GM23338 (cell line): Measurements from ENCODE around the gene KLC1. TPM values are rescaled to one million over a fixed set of nuclear protein-coding genes. Genes with fewer than 3 reads are reported as not detected.

ENCODE experiments used
- ATAC-seq: fragments of 200-7000 bp; cut with Tn5 transposase; 3 replicates; pipeline ENCODE4 v1.9.1; 2020
- DNase-seq: peaks from one replicate; pipeline ENCODE4 v3.0.0-alpha.2; 2015; ENCODE audit warnings: low spot score
- H2AFZ ChIP-seq: fragments of 200-600 bp; sonication (generic); 2 replicates; pipeline ENCODE4 v1.8.0; 2016; ENCODE audit warnings: antibody characterized with exemption, mild to moderate bottlenecking, moderate library complexity
- H3F3A ChIP-seq: fragments of 200-600 bp; sonication (generic); replicated peaks from 2 replicates; pipeline ENCODE4 v1.8.0; 2017; ENCODE audit warnings: antibody characterized with exemption, mixed run types, low read depth
- H3K27ac ChIP-seq: fragments of 200-600 bp; sonication (generic); 2 replicates; pipeline ENCODE4 v1.6.1; 2016; ENCODE audit warnings: low read depth
- H3K27me3 ChIP-seq: fragments of 200-600 bp; sonication (generic); 2 replicates; pipeline ENCODE4 v1.8.0; 2016; ENCODE audit warnings: mild to moderate bottlenecking, mixed run types, moderate library complexity; ENCODE audit not compliant: insufficient read depth
- H3K36me3 ChIP-seq: fragments of 200-600 bp; sonication (generic); 2 replicates; pipeline ENCODE4 v1.8.0; 2016; ENCODE audit warnings: mild to moderate bottlenecking; ENCODE audit not compliant: insufficient read depth
- H3K4me1 ChIP-seq: fragments of 200-600 bp; sonication (generic); 2 replicates; pipeline ENCODE4 v1.8.0; 2016; ENCODE audit warnings: mild to moderate bottlenecking, moderate library complexity; ENCODE audit not compliant: insufficient read depth
- H3K4me2 ChIP-seq: fragments of 200-600 bp; sonication (generic); 2 replicates; pipeline ENCODE4 v1.7.1; 2017; ENCODE audit warnings: mixed run types
- H3K4me3 ChIP-seq: fragments of 200-600 bp; sonication (generic); 2 replicates; pipeline ENCODE4 v1.6.1; 2016; ENCODE audit warnings: mixed run types
- H3K79me2 ChIP-seq: fragments of 200-600 bp; sonication (generic); replicated peaks from 2 replicates; pipeline ENCODE4 v1.8.0; 2017; ENCODE audit warnings: mild to moderate bottlenecking; ENCODE audit not compliant: insufficient read depth
- H3K9me2 ChIP-seq: fragments of 200-600 bp; sonication (generic); 2 replicates; pipeline ENCODE4 v1.8.0; 2017; ENCODE audit not compliant: insufficient read depth
- H4K20me1 ChIP-seq: fragments of 200-600 bp; sonication (generic); replicated peaks from 2 replicates; pipeline ENCODE4 v1.8.0; 2017; ENCODE audit warnings: mild to moderate bottlenecking; ENCODE audit not compliant: insufficient read depth
- H3K27ac Mint-ChIP-seq: 2 replicates; pipeline ENCODE4 v1.8.0; 2020; ENCODE audit warnings: inconsistent platforms, mild to moderate bottlenecking, moderate library complexity, mixed read lengths
- H3K27me3 Mint-ChIP-seq: 3 replicates; pipeline ENCODE4 v1.8.0; 2022; ENCODE audit warnings: low read depth, mild to moderate bottlenecking, moderate library complexity, mixed read lengths, inconsistent platforms; ENCODE audit not compliant: insufficient read depth, poor library complexity
- H3K36me3 Mint-ChIP-seq: 3 replicates; pipeline ENCODE4 v1.8.0; 2021; ENCODE audit warnings: low read depth, mild to moderate bottlenecking, inconsistent platforms, moderate library complexity, mixed read lengths
- H3K4me1 Mint-ChIP-seq: 3 replicates; pipeline ENCODE4 v1.8.0; 2020; ENCODE audit warnings: mild to moderate bottlenecking, inconsistent platforms, mixed read lengths
- H3K4me3 Mint-ChIP-seq: 3 replicates; pipeline ENCODE4 v1.8.0; 2021; ENCODE audit warnings: moderate library complexity, mild to moderate bottlenecking, inconsistent platforms, mixed read lengths
- H3K9me3 Mint-ChIP-seq: 3 replicates; pipeline ENCODE4 v1.8.0; 2020; ENCODE audit warnings: moderate library complexity, mild to moderate bottlenecking, inconsistent platforms, mixed read lengths
- CREB1 ChIP-seq: fragments of 250-450 bp; sonication (Bioruptor Pico); IDR thresholded peaks from 2 replicates; pipeline ENCODE4 v1.5.0; 2020; ENCODE audit warnings: low read depth, mild to moderate bottlenecking, moderate library complexity
- EZH2 ChIP-seq: fragments of 200-600 bp; sonication (generic); IDR thresholded peaks from one replicate; pipeline ENCODE4 v1.8.0; 2017; ENCODE audit warnings: antibody characterized with exemption, mild to moderate bottlenecking, low read depth; ENCODE audit not compliant: unreplicated experiment
- EZH2phosphoT487 ChIP-seq: fragments of 200-600 bp; sonication (generic); IDR thresholded peaks from one replicate; pipeline ENCODE4 v1.8.1; 2018; ENCODE audit warnings: antibody characterized with exemption; ENCODE audit not compliant: unreplicated experiment
- JUNB ChIP-seq: IDR thresholded peaks from one replicate; pipeline ENCODE4 v1.6.1; 2016; ENCODE audit warnings: antibody characterized with exemption; ENCODE audit not compliant: unreplicated experiment
- NANOG ChIP-seq: IDR thresholded peaks from 2 replicates; pipeline ENCODE4 v1.6.1; 2016; ENCODE audit warnings: antibody characterized with exemption, borderline replicate concordance
- POLR2AphosphoS5 ChIP-seq: IDR thresholded peaks from 2 replicates; pipeline ENCODE4 v1.6.1; 2016; ENCODE audit warnings: antibody characterized with exemption, low read depth
- STAT1 ChIP-seq: IDR thresholded peaks from one replicate; pipeline ENCODE4 v1.6.1; 2016; ENCODE audit warnings: antibody characterized with exemption; ENCODE audit not compliant: unreplicated experiment
- ZNF114 ChIP-seq: fragments of 250-450 bp; sonication (Bioruptor Pico); IDR thresholded peaks from 2 replicates; pipeline ENCODE4 v1.5.0; 2020; ENCODE audit warnings: mild to moderate bottlenecking, moderate library complexity
- ZNF331 ChIP-seq: fragments of 250-450 bp; sonication (Bioruptor Pico); IDR thresholded peaks from 2 replicates; pipeline ENCODE4 v1.5.0; 2020; ENCODE audit warnings: low read depth, mild to moderate bottlenecking, moderate library complexity
- polyA plus RNA-seq: library from polyadenylated mRNA; unstranded; fragments of >200 nt; fragmentation: Nextera tagmentation; extraction: Ambion mirVana; gene quantifications from 2 replicates; pipeline ENCODE4 v1.2.1, GENCODE V29; 2016
- total RNA-seq: library from RNA; depleted of rRNA; stranded (reverse); fragments of >200 nt; shearing (Covaris generic); gene quantifications from 2 replicates; pipeline ENCODE4 v1.2.3, GENCODE V29; 2014
- TF ChIP-seq, protein P1 (sequence below), 2 experiments: fragments of 200-600 bp in 1 of 2; sonication (generic) in 1 of 2; conservative IDR thresholded peaks; 2 replicates each; pipeline versions ENCODE4 v1.5.1 to v1.6.1; 2016 to 2017; ENCODE audit warnings: antibody characterized with exemption in 2 of 2, low read depth in 2 of 2, mild to moderate bottlenecking in 2 of 2, moderate library complexity in 1 of 2
- TF ChIP-seq, protein P2 (sequence below): IDR thresholded peaks from 2 replicates; pipeline ENCODE4 v1.6.1; 2016; ENCODE audit warnings: antibody characterized with exemption
- TF ChIP-seq, protein P3 (sequence below): IDR thresholded peaks from one replicate; pipeline ENCODE4 v1.6.1; 2018; ENCODE audit warnings: antibody characterized with exemption; ENCODE audit not compliant: unreplicated experiment
- TF ChIP-seq, protein P4 (sequence below): fragments of 250-450 bp; sonication (Bioruptor Pico); IDR thresholded peaks from 2 replicates; pipeline ENCODE4 v1.5.0; 2020; ENCODE audit warnings: mild to moderate bottlenecking, moderate library complexity

Gene KLC1
- total and polyA plus RNA-seq, 2 experiments from 2014 or later, result 165 to 308 TPM

DNA sequence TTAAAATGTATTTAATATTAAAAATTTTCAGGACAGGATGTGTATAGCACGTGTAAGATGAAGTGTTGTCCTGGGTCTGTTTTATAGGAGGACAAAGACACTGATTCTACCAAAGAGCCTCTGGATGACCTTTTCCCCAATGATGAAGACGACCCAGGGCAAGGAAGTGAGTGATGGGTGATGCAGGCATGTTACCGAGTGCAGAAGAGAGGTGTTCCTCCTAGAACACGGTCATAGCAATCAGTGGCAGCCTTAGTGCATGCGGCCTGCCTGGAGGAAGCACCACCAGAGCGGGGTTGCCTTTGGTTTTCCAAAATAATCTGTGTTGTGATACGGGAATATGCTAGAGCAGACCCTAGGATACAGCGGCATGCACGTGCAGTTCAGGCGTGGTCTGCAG is 33.0 kb downstream of the KLC1 start:
- TF ChIP-seq POLR2AphosphoS5 (no peak), CREB1 (no peak), ZNF331 (CRISPR knock-in tag) (no peak), JUNB (no peak), EZH2phosphoT487 (no peak), ZNF114 (CRISPR knock-in tag) (no peak), STAT1 (no peak), EZH2 (no peak), NANOG (no peak)
- TF ChIP-seq, protein P1, sequence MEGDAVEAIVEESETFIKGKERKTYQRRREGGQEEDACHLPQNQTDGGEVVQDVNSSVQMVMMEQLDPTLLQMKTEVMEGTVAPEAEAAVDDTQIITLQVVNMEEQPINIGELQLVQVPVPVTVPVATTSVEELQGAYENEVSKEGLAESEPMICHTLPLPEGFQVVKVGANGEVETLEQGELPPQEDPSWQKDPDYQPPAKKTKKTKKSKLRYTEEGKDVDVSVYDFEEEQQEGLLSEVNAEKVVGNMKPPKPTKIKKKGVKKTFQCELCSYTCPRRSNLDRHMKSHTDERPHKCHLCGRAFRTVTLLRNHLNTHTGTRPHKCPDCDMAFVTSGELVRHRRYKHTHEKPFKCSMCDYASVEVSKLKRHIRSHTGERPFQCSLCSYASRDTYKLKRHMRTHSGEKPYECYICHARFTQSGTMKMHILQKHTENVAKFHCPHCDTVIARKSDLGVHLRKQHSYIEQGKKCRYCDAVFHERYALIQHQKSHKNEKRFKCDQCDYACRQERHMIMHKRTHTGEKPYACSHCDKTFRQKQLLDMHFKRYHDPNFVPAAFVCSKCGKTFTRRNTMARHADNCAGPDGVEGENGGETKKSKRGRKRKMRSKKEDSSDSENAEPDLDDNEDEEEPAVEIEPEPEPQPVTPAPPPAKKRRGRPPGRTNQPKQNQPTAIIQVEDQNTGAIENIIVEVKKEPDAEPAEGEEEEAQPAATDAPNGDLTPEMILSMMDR (conservative IDR thresholded peaks at IDR 0.05; ENCODE audit: low read depth in 2 of 2), result no peak
- TF ChIP-seq, protein P2, sequence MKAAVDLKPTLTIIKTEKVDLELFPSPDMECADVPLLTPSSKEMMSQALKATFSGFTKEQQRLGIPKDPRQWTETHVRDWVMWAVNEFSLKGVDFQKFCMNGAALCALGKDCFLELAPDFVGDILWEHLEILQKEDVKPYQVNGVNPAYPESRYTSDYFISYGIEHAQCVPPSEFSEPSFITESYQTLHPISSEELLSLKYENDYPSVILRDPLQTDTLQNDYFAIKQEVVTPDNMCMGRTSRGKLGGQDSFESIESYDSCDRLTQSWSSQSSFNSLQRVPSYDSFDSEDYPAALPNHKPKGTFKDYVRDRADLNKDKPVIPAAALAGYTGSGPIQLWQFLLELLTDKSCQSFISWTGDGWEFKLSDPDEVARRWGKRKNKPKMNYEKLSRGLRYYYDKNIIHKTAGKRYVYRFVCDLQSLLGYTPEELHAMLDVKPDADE, result no peak
- TF ChIP-seq, protein P3, sequence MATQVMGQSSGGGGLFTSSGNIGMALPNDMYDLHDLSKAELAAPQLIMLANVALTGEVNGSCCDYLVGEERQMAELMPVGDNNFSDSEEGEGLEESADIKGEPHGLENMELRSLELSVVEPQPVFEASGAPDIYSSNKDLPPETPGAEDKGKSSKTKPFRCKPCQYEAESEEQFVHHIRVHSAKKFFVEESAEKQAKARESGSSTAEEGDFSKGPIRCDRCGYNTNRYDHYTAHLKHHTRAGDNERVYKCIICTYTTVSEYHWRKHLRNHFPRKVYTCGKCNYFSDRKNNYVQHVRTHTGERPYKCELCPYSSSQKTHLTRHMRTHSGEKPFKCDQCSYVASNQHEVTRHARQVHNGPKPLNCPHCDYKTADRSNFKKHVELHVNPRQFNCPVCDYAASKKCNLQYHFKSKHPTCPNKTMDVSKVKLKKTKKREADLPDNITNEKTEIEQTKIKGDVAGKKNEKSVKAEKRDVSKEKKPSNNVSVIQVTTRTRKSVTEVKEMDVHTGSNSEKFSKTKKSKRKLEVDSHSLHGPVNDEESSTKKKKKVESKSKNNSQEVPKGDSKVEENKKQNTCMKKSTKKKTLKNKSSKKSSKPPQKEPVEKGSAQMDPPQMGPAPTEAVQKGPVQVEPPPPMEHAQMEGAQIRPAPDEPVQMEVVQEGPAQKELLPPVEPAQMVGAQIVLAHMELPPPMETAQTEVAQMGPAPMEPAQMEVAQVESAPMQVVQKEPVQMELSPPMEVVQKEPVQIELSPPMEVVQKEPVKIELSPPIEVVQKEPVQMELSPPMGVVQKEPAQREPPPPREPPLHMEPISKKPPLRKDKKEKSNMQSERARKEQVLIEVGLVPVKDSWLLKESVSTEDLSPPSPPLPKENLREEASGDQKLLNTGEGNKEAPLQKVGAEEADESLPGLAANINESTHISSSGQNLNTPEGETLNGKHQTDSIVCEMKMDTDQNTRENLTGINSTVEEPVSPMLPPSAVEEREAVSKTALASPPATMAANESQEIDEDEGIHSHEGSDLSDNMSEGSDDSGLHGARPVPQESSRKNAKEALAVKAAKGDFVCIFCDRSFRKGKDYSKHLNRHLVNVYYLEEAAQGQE, result no peak
- TF ChIP-seq, protein P4, sequence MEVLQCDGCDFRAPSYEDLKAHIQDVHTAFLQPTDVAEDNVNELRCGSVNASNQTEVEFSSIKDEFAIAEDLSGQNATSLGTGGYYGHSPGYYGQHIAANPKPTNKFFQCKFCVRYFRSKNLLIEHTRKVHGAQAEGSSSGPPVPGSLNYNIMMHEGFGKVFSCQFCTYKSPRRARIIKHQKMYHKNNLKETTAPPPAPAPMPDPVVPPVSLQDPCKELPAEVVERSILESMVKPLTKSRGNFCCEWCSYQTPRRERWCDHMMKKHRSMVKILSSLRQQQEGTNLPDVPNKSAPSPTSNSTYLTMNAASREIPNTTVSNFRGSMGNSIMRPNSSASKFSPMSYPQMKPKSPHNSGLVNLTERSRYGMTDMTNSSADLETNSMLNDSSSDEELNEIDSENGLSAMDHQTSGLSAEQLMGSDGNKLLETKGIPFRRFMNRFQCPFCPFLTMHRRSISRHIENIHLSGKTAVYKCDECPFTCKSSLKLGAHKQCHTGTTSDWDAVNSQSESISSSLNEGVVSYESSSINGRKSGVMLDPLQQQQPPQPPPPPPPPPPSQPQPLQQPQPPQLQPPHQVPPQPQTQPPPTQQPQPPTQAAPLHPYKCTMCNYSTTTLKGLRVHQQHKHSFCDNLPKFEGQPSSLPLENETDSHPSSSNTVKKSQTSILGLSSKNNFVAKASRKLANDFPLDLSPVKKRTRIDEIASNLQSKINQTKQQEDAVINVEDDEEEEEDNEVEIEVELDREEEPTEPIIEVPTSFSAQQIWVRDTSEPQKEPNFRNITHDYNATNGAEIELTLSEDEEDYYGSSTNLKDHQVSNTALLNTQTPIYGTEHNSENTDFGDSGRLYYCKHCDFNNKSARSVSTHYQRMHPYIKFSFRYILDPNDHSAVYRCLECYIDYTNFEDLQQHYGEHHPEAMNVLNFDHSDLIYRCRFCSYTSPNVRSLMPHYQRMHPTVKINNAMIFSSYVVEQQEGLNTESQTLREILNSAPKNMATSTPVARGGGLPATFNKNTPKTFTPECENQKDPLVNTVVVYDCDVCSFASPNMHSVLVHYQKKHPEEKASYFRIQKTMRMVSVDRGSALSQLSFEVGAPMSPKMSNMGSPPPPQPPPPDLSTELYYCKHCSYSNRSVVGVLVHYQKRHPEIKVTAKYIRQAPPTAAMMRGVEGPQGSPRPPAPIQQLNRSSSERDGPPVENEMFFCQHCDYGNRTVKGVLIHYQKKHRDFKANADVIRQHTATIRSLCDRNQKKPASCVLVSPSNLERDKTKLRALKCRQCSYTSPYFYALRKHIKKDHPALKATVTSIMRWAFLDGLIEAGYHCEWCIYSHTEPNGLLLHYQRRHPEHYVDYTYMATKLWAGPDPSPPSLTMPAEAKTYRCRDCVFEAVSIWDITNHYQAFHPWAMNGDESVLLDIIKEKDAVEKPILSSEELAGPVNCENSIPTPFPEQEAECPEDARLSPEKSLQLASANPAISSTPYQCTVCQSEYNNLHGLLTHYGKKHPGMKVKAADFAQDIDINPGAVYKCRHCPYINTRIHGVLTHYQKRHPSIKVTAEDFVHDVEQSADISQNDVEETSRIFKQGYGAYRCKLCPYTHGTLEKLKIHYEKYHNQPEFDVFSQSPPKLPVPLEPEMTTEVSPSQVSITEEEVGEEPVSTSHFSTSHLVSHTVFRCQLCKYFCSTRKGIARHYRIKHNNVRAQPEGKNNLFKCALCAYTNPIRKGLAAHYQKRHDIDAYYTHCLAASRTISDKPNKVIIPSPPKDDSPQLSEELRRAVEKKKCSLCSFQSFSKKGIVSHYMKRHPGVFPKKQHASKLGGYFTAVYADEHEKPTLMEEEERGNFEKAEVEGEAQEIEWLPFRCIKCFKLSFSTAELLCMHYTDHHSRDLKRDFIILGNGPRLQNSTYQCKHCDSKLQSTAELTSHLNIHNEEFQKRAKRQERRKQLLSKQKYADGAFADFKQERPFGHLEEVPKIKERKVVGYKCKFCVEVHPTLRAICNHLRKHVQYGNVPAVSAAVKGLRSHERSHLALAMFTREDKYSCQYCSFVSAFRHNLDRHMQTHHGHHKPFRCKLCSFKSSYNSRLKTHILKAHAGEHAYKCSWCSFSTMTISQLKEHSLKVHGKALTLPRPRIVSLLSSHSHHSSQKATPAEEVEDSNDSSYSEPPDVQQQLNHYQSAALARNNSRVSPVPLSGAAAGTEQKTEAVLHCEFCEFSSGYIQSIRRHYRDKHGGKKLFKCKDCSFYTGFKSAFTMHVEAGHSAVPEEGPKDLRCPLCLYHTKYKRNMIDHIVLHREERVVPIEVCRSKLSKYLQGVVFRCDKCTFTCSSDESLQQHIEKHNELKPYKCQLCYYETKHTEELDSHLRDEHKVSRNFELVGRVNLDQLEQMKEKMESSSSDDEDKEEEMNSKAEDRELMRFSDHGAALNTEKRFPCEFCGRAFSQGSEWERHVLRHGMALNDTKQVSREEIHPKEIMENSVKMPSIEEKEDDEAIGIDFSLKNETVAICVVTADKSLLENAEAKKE (CRISPR knock-in tag), result no peak
- H3K4me3 ChIP-seq, result no peak overlapping the region
- Mint-ChIP-seq H3K27ac (no peak overlapping the region), H3K36me3 (peaks cover 70% of the 10 kb centered on the region), H3K9me3 (no peaks in the 10 kb centered on the region), H3K4me3 (no peak overlapping the region), H3K4me1 (no peaks in the 10 kb centered on the region), H3K27me3 (no peaks in the 10 kb centered on the region)
- no peaks in the 10 kb centered on the region for H3K9me2 ChIP-seq
- no peaks in the 10 kb centered on the region for H3K4me1 ChIP-seq
- H3K79me2 ChIP-seq, result peaks cover 11% of the 10 kb centered on the region
- DNase-seq (no peak), ATAC-seq (no peak)
- peaks cover 31% of the 10 kb centered on the region for H3K36me3 ChIP-seq
- no peaks in the 10 kb centered on the region for H3K27me3 ChIP-seq
- peaks cover 4% of the 10 kb centered on the region; the same call in 1 of the 2 replicates for H3F3A ChIP-seq
- H3K27ac ChIP-seq, result no peak overlapping the region; the same call in 1 of the 2 replicates
- H2AFZ ChIP-seq, result no peak overlapping the region
- H4K20me1 ChIP-seq, result peaks cover 23% of the 10 kb centered on the region
- no peak overlapping the region for H3K4me2 ChIP-seq
